Endothelial cell of umbilical vein (primary cell): Measurements from ENCODE around the gene BABAM2. TPM values are rescaled to one million over a fixed set of nuclear protein-coding genes. Genes with fewer than 3 reads are reported as not detected.

ENCODE experiments used
- BruUV-seq: library from RNA; stranded (reverse); fragments of 400-500 nt; replicated peaks from 2 replicates; lab custom pipeline; 2021; lab: Mats Ljungman, UMichigan
- CTCF ChIA-PET: fragments of 300-600, 350-600 bp; sonication (Branson Sonifier 250); formaldehyde crosslinking; loops from one replicate; lab custom pipeline; 2021; ENCODE audit warnings: antibody characterized with exemption, inconsistent platforms; lab: Charles Lee
- POLR2A ChIA-PET: fragments of 300-600, 350-600 bp; sonication (Branson Sonifier 250); formaldehyde crosslinking; loops from one replicate; lab custom pipeline; 2021; ENCODE audit warnings: antibody characterized with exemption, inconsistent platforms; lab: Charles Lee
- DNase-seq: peaks from one replicate; pipeline ENCODE4 v3.0.0-alpha.2; 2011; ENCODE audit warnings: low read depth, low spot score
- FAIRE-seq: peaks from 2 replicates; lab custom pipeline; 2011; peaks lifted over from hg19 to GRCh38; lab: Jason Lieb, UNC
- H2AFZ ChIP-seq: 2 replicates; pipeline ENCODE4 v1.6.0; 2012; ENCODE audit warnings: low read depth, low read length, control low read depth, inconsistent platforms
- H3K27ac ChIP-seq: 2 replicates; pipeline ENCODE4 v1.5.1; 2011; ENCODE audit warnings: low read depth, mild to moderate bottlenecking, control low read depth, low read length, moderate library complexity; ENCODE audit not compliant: insufficient read depth
- H3K27me3 ChIP-seq, 2 experiments: 2 replicates each; pipeline versions ENCODE4 v1.6.0 to v1.6.1; 2011; ENCODE audit warnings: low read length in 2 of 2, mixed read lengths in 1 of 2; ENCODE audit not compliant: control insufficient read depth in 2 of 2, insufficient read depth in 2 of 2
- H3K36me3 ChIP-seq, 2 experiments: 2 replicates in 1 of 2; 3 replicates in 1 of 2; pipeline ENCODE4 v1.5.1; 2011; ENCODE audit warnings: low read length in 2 of 2, mild to moderate bottlenecking in 1 of 2, moderate library complexity in 1 of 2; ENCODE audit not compliant: control insufficient read depth in 2 of 2, insufficient read depth in 2 of 2; ENCODE audit errors: extremely low read depth in 1 of 2
- H3K4me1 ChIP-seq: 3 replicates; pipeline ENCODE4 v1.5.1; 2011; ENCODE audit warnings: mild to moderate bottlenecking, low read length; ENCODE audit not compliant: control insufficient read depth, insufficient read depth; ENCODE audit errors: extremely low read depth
- H3K4me2 ChIP-seq: 2 replicates; pipeline ENCODE4 v1.6.1; 2011; ENCODE audit warnings: low read length, control low read depth, mixed read lengths; ENCODE audit not compliant: insufficient read depth
- H3K4me3 ChIP-seq, 3 experiments: fragments of 200-600 bp in 1 of 3; sonication (generic), shearing (Covaris generic) in 1 of 3; replicated peaks in 1 of 3; 2 replicates each; pipeline ENCODE4 v1.5.1; 2011 to 2016; ENCODE audit warnings: control low read depth in 3 of 3, low read length in 3 of 3, mild to moderate bottlenecking in 2 of 3, inconsistent platforms in 1 of 3, low read depth in 1 of 3, moderate library complexity in 1 of 3; ENCODE audit not compliant: insufficient read depth in 1 of 3
- H3K79me2 ChIP-seq: 2 replicates; pipeline ENCODE4 v1.6.0; 2012; ENCODE audit warnings: low read length, inconsistent platforms; ENCODE audit not compliant: control insufficient read depth, insufficient read depth
- H3K9ac ChIP-seq: replicated peaks from 2 replicates; pipeline ENCODE3; 2011; ENCODE audit warnings: low read length, control low read depth; ENCODE audit not compliant: insufficient read depth; ENCODE audit errors: extremely low read depth
- H3K9me1 ChIP-seq: replicated peaks from 3 replicates; pipeline ENCODE4 v1.6.0; 2011; ENCODE audit warnings: mild to moderate bottlenecking, low read length; ENCODE audit not compliant: control insufficient read depth, insufficient read depth; ENCODE audit errors: extremely low read depth
- H3K9me3 ChIP-seq: replicated peaks from 2 replicates; pipeline ENCODE4 v1.5.1; 2012; ENCODE audit warnings: low read length, inconsistent platforms; ENCODE audit not compliant: control insufficient read depth, insufficient read depth
- H4K20me1 ChIP-seq: replicated peaks from 2 replicates; pipeline ENCODE3; 2011; ENCODE audit warnings: mild to moderate bottlenecking, low read length; ENCODE audit not compliant: control insufficient read depth, insufficient read depth; ENCODE audit errors: extremely low read depth
- CTCF ChIP-seq, 2 donors: IDR thresholded peaks; 1 replicate in 1 of 2; 2 replicates in 1 of 2; pipeline ENCODE4 v1.5.1; 2011; ENCODE audit warnings: low read length in 2 of 2, mild to moderate bottlenecking in 2 of 2, moderate library complexity in 2 of 2, control low read depth in 1 of 2, inconsistent platforms in 1 of 2, low read depth in 1 of 2; ENCODE audit not compliant: insufficient read depth in 1 of 2; ENCODE audit errors: extremely low read depth in 1 of 2
- EZH2 ChIP-seq: IDR thresholded peaks from 2 replicates; pipeline ENCODE4 v1.6.1; 2012; ENCODE audit warnings: borderline replicate concordance, low read depth, mild to moderate bottlenecking, moderate library complexity, low read length, inconsistent platforms; ENCODE audit not compliant: severe bottlenecking
- FOS ChIP-seq: IDR thresholded peaks from 2 replicates; pipeline ENCODE4 v1.6.1; 2011; ENCODE audit warnings: mild to moderate bottlenecking, low read length, moderate library complexity, borderline replicate concordance; ENCODE audit not compliant: insufficient read depth
- GATA2 ChIP-seq: IDR thresholded peaks from 2 replicates; pipeline ENCODE4 v1.7.0; 2011; ENCODE audit warnings: low read depth, mild to moderate bottlenecking, moderate library complexity, mixed read lengths, low read length; ENCODE audit not compliant: insufficient read length, insufficient read depth
- JUN ChIP-seq: IDR thresholded peaks from 2 replicates; pipeline ENCODE4 v1.6.1; 2011; ENCODE audit warnings: borderline replicate concordance, low read depth; ENCODE audit not compliant: insufficient read length, insufficient read depth
- MAX ChIP-seq: IDR thresholded peaks from 2 replicates; pipeline ENCODE4 v1.6.1; 2011; ENCODE audit not compliant: insufficient read depth, insufficient read length
- MYC ChIP-seq: IDR thresholded peaks from one replicate; pipeline ENCODE4 v1.6.1; 2011; ENCODE audit warnings: mild to moderate bottlenecking, low read depth, low read length
- POLR2A ChIP-seq: IDR thresholded peaks from 2 replicates; pipeline ENCODE4 v1.6.1; 2012; ENCODE audit warnings: low read depth, mild to moderate bottlenecking, control low read depth, low read length
- POLR2AphosphoS5 ChIP-seq: IDR thresholded peaks from 2 replicates; pipeline ENCODE4 v1.6.1; 2012; ENCODE audit warnings: low read depth, mild to moderate bottlenecking, control low read depth, low read length, moderate library complexity; ENCODE audit not compliant: insufficient read depth
- dilution Hi-C: fragments of 300-500 bp; cut with MboI; formaldehyde crosslinking; loops from one replicate; pipeline ENCODE4 v1.15.0; 2019; ENCODE audit warnings: low sequenced_read_pairs; ENCODE audit not compliant: extremely low pct_ligation_motif_present
- intact Hi-C: fragments of 100-400 bp; cut with micrococcal nuclease; formaldehyde crosslinking; loops from one replicate; pipeline ENCODE4 v1.10.0; 2022
- polyA plus RNA-seq, 4 experiments: library from polyadenylated mRNA; depleted of rRNA in 3 of 4; stranded (reverse) in 3 of 4; unstranded in 1 of 4; fragments of >200 nt; gene quantifications; 2 replicates each; pipeline versions ENCODE4 v1.2.1 to v1.2.3, GENCODE V29; 2011 to 2012; ENCODE audit warnings: missing spikeins in 1 of 4
- total RNA-seq: library from RNA; stranded (reverse); gene quantifications from 2 replicates; pipeline ENCODE4 v1.2.3, GENCODE V29; 2021

The BABAM2 gene
- total and polyA plus RNA-seq, 2 donors (not counting 3 experiments of a cell fraction or from before 2014, with no cell fraction given) = 19.9 to 27.6 TPM

GRCh38 chr2:28148566-28148965 is 258.0 kb downstream of the BABAM2 start:
- H2AFZ ChIP-seq = no peak overlapping the region
- BruUV-seq = no TSS peak
- no peak overlapping the region for H3K4me2 ChIP-seq
- no peaks in the 10 kb centered on the region for H3K79me2 ChIP-seq
- no peak overlapping the region for H3K4me3 ChIP-seq
- H3K27me3 ChIP-seq = no peaks in the 10 kb centered on the region
- TF ChIP-seq JUN = no peak
- no peak for TF ChIP-seq CTCF (IDR thresholded peaks at IDR 0.05; ENCODE audit: extremely low read depth in 1 of 2, insufficient read depth in 1 of 2, low read depth in 1 of 2, low read length in 2 of 2)
- TF ChIP-seq GATA2 = no peak
- no peak for TF ChIP-seq MAX
- no peak for TF ChIP-seq POLR2A
- no peak for TF ChIP-seq MYC
- no peak for TF ChIP-seq FOS
- TF ChIP-seq POLR2AphosphoS5 = no peak
- no peak for TF ChIP-seq EZH2
- DNase-seq (no peak), FAIRE-seq (no peak)
- no peak overlapping the region for H3K9ac ChIP-seq
- intact Hi-C loops (no loop called here), dilution Hi-C loops (no loop called here)
- no peaks in the 10 kb centered on the region for H3K36me3 ChIP-seq
- no peak overlapping the region for H3K27ac ChIP-seq
- no peaks in the 10 kb centered on the region for H3K4me1 ChIP-seq
- ChIA-PET POLR2A (no interaction called here), CTCF (interaction anchor here (1.5 kb wide), 1 partner anchor 11 kb away, joined by 3 read pairs; no protein-coding TSS in a partner anchor)
- no peaks in the 10 kb centered on the region for H4K20me1 ChIP-seq
- H3K9me3 ChIP-seq = no peaks in the 10 kb centered on the region
- no peaks in the 10 kb centered on the region for H3K9me1 ChIP-seq
